Keratinocyte (primary cell): ENCODE results near the gene FRY.

Experiments
- EZH2 ChIP-seq: IDR thresholded peaks from one replicate; pipeline ENCODE4 v1.6.1; 2012; ENCODE audit warnings: inconsistent platforms, mild to moderate bottlenecking, low read length, moderate library complexity
- TF ChIP-seq, protein P1 (sequence below), 3 experiments: IDR thresholded peaks in 1 of 3; conservative IDR thresholded peaks in 1 of 3; optimal IDR thresholded peaks in 1 of 3; 2 replicates in 2 of 3; 3 replicates in 1 of 3; pipeline versions ENCODE3 to v1.5.1; 2011; ENCODE audit warnings: low read length in 3 of 3, mild to moderate bottlenecking in 3 of 3, moderate library complexity in 2 of 3, control low read depth in 1 of 3, inconsistent platforms in 1 of 3; ENCODE audit not compliant: insufficient read depth in 2 of 3; ENCODE audit errors: extremely low read depth in 1 of 3

DNA sequence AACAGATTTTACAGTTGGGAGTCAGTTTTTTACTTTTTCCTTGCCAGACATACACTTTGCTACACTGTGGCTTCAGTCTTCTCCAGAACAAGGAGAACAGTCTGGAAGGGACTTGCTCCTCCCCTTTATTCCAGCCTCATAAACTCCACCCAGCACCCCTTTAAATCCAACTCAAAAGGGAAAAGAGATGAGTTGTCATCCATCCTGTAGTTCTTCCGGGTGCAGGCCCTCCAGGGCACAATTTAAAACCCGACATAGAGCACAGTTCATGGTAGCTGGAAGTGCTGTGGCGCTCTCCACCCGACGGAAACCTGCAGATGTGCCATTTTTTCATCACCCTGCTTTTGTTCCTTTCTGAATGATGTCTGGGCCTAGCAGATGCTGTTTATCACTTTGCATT is 184.7 kb downstream of the FRY start:
- TF ChIP-seq, protein P1, sequence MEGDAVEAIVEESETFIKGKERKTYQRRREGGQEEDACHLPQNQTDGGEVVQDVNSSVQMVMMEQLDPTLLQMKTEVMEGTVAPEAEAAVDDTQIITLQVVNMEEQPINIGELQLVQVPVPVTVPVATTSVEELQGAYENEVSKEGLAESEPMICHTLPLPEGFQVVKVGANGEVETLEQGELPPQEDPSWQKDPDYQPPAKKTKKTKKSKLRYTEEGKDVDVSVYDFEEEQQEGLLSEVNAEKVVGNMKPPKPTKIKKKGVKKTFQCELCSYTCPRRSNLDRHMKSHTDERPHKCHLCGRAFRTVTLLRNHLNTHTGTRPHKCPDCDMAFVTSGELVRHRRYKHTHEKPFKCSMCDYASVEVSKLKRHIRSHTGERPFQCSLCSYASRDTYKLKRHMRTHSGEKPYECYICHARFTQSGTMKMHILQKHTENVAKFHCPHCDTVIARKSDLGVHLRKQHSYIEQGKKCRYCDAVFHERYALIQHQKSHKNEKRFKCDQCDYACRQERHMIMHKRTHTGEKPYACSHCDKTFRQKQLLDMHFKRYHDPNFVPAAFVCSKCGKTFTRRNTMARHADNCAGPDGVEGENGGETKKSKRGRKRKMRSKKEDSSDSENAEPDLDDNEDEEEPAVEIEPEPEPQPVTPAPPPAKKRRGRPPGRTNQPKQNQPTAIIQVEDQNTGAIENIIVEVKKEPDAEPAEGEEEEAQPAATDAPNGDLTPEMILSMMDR (optimal IDR thresholded peaks at IDR 0.05 in 1 of 3, IDR thresholded peaks at IDR 0.05 in 1 of 3, conservative IDR thresholded peaks at IDR 0.05 in 1 of 3; ENCODE audit: extremely low read depth in 1 of 3, insufficient read depth in 2 of 3, low read length in 3 of 3): no peak
- TF ChIP-seq EZH2: no peak
